Measurements from ENCODE around the gene TGFBR2.

Gene TGFBR2

DNA sequence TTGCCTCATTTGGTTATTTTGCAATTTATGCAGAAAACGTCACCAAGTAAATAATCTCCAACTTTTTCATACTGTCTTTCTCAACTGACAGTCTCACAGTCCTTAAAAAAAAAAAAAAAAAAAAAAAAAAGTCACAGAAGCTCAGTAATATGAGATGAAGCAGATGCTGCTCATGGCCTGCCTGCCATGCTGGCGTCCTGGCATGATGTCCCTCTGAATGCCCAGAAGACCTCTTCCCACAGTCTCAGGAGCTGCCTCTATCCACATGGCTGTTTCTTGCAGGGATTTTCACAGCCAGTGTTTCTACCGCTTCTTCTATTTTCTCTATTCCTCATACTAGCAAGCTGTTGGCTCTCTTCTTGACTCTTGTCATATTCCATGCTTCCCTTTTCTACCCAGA is 87.7 kb downstream of the TGFBR2 start:
- no peak for DNase-seq

DNA sequence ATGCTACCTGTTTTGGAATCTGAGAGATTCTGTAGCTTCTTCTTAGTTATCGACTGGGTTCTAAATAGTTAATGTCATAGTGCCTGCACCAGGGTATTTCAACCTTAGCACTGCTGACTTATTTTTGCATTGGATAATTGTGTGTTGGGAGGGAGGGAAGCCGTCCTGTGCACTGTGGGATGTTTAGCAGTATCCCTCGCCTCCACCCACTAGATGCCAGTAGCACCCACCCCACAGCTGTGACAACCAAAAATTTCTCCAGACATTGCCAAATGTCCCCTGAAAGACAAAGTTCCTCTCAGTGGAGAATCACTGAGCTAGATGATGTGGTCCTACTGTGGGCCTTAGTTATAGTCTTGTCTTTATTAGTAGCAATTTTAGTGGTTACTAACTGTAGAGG is 88.3 kb downstream of the TGFBR2 start:
- no peak for DNase-seq

DNA sequence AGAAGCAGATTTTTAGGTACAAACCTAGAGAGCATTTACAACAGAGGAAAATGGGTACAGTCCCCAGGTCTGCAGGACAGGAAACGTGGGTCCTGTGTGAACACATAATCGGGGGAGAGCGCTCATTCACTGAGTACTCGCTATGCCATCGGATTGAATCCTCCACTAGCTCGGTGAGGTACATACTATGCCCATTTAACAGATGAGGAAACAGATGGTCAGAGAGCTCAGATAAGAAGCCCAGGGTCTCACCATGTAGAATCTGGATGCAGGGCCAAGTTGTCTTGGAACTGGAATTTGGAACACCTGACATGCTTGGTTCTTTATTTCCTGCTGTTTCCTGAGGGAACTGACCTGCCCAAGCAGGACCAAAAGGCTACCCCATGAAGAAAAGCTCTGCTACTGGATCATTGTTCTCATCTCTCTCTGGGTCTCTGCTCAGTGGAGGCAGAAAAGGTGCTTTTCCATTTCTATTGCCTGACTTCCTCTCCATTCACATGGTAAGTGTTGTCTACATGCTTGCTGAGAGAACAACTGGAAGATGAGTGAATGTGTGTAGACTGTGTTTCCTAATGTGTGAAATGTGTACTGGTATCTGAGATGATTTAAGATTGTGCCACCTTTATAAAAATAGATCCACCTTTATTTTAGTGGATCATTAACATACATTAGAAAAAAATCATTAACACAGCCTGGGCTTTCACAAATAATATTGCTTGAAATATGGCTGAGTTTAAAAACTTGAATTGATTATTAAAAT is 89.1 kb downstream of the TGFBR2 start:
- DNase-seq = no peak

DNA sequence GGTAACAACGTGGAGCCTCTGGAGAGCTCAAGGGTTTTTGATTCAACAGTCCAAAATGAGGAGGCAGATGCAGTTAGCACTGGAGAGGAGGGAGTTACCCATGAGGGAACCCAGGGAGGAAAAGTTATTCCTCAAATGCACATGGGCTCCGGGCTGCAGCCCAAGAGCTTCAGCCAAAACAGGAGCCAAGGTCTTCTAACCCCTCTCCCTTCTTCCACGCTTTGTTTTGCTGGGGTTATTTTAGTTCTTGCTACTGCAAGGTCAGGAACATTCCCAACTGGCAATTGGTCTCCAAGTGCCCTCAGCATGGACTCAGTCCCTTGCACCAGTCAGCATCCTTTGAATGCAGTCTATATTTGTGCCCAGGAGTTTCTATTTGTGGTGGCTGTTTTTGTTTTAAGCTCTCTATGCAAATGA is 90.0 kb downstream of the TGFBR2 start:
- no peak for DNase-seq

DNA sequence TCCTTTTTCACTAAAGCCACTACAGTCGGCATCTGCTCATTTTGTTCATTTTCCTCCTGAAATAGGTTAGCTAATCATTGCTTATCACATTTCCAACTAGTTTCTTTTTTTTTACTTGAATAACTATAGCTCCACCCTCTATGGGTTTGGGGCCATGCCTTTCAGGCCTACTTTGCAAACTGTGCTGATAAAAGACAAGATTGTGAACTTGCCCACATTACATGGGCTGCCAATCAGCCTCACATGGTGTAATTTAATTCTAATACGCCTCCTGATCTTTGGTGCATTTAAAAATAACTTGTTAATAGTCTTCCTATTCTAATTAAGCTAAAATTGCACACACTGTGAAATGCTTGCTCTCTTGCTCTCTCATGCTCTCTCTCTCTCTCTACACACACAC is 90.5 kb downstream of the TGFBR2 start:
- DNase-seq = no peak

DNA sequence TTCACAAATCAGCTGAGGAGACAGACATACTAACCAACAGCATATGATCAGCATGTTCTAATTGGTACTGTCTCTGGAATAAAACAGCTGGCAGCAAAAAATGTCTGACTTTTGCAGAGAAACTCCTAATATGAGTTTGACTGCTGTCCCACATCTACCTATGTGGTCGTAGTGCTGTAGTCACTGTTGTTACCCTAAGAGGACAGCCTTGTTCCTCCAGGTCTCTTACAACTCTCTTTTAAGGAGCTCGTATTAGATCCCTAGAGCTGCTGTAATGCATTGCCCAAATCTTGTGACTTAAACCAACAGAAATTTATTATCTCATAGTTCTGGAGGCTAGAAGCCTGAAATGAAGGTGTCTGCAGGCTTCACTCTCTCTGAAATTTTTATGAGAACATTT is 92.1 kb downstream of the TGFBR2 start:
- DNase-seq = no peak

DNA sequence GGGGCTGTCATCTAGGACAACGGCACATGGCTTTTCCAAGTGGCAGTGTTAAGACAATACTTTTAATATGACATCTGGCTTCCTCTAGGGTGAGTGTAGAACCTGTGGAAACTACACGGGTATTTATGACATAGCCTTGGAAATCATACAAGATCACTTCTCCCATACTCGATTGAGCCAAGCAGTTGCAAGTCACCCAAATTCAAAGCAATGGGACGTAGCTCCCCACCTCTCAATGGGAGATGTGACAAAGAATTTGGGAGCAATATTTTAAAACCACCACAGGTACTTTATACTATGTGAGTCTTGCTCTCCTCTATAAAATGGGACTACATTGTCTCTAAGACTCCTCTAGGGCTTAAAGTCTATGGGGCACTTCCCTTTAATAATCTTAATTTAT is 93.5 kb downstream of the TGFBR2 start:
- DNase-seq = no peak

DNA sequence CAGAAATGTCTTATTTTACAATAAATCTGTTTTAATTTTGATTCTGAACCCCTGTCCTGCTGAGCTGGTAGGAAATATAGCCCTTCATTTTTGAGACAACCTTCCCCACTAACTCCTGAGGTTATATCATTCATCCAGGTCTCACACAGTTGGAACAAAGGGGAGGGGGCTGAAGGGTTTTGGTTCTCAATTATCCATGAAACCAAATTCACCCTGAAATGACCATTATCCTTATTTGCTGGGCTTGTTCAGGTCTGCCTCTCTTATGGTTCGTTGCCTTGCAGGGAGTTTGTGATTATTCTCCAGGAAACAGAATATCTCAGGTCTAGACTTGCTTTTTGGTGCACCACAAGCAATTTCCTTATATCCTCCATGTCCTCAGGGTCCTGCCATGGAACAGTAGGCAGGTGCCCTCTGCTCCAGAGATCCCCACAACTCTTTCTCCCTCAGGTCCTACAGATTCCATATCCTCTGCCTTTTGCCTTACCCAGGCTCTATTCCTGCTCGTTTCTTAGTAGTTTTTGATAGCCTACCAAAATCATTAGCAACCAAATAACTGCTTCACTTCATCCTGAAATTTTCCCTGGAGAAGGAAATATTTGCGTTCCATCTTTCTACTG is 94.4 kb downstream of the TGFBR2 start:
- DNase-seq = no peak

DNA sequence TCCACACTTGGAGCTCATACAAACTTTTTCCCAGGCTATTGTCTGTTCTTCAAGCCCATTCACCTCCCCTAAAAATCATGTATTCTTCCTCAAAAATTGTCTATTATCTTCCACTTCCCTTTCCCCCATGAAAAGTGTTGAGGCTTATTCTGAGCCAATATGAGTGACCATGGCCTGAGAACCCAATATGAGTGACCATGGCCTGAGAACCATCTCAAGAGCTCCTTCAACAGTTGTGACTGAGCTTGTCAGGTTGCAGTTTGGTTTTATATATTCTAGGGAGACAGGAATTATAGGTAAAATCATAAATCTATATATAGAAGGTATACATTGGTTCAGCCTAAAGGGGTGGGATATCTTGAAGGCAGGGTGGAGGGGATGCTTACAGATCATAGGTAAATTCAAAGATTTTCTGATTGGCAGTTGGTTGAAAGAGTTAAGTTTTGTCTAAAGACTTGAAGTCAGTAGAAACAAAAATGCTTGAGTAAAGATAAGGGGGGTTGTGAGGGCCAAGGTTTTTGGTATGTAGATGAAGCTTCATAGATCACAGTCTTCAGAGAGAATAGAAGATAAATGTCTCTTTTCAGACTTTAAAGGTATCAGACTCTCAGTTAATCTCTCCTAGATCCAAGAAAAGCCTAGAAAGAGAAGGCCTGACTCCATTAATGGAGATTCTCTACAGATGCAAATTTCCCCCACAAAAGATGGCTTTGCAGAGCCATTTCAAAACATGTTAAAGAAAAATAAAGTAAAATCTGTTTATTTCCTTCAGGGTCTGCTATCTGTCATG is 95.8 kb downstream of the TGFBR2 start:
- no peak for DNase-seq

DNA sequence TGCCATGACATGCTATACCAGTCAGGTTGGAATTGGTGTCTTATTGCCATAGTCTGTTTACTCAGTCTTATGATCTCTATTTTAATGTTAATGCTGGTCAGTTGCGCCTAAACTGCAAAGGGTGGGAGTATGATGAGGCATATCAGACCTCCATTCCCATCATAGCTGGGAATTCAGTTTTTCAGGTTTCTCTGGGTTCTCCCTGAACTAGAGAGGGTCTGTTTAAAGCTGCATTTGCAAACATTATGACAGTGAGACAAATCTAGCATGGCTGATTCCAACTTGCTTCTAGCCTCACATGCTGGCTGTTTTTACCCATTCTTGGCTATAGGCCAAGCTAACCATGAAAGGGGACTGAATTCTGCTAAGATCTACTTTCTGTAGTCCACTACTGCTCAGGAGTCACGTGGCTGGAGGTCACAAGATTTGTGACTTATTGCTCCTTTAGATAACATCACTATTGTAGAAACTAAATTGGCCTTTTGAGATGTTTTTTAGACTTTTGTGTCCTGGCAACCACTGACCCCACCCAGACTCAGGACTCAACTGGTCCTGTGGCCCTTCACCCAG is 96.5 kb downstream of the TGFBR2 start:
- no peak for DNase-seq

DNA sequence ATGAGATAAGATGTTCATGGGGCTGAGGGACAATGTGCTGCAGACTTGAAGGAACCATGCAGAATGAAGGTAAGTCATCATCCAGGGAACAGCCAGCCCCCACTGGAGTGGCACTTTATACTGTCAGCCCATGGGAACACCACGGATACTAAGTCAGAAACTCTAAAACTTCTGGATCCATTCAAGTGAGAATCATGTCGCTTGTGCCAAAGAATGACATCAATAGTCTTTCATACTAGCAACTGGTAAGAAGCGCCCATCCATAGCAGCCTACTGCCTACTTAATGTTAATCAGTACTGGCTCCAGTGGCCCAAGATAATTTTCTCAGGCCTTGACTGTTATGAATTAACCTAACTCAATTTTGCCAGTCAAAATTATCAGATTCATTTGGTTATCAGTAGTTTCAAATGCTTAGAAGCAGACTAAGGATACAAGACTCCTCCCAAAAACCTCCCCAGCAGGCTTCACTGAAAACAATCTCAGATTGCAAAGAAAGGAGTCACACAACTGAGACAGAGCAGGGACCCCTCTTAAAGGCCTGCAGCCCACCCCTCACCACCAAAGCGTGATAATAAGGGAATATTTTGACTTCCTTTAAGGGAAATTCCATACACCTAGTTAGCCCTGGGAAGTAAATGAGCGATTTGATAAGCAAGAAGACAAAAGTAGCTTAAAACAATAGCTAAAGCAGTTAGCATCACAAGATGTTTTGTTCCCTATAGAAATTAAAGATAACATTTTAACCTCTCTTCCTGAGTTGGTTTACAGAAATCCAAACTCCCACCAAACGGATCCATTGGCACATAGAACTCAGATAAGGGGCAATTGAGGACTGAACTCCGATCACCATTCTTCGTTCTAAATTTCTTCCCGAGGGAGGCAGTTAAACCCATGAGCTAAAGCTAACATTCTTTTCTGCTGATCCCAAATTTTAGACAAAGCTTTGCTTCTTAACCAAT is 98.8 kb downstream of the TGFBR2 start:
- DNase-seq = no peak

DNA sequence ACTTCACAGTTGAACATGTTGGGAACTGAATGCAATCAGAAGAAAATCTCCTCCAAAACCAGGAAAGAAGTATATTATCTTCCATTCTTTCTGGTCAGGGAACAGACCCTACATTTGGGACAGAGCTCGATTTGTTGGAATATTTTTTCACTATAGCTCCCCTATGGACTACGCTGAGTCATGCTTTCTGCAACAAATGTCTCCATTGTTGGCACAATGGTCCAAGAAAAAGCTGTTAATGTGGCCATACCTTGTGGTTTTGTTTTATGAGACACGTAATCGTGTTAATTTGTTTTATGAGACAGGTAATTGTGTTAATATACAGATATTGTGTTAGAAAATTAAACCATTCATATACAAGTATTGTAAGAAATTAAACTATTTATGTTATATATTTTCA is 101.4 kb downstream of the TGFBR2 start:
- no peak for DNase-seq

DNA sequence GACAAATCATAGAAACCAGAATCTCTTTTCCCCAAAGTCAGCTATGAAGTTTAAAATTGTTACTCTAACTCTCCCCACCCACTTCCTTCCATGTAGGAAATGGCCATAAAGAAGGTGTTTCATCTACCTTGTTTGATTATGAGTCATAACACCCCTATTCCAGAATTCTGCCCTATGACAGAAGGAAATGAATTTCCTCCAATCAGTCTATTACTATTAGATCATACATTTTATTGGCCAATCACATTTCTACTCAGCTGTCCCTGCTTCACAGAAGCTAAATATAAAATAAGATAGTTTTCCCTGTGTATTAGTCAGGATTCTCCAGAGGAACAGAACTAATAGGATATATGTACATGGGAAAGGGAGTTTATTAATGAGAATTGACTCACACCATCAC is 102.1 kb downstream of the TGFBR2 start:
- no peak for DNase-seq

DNA sequence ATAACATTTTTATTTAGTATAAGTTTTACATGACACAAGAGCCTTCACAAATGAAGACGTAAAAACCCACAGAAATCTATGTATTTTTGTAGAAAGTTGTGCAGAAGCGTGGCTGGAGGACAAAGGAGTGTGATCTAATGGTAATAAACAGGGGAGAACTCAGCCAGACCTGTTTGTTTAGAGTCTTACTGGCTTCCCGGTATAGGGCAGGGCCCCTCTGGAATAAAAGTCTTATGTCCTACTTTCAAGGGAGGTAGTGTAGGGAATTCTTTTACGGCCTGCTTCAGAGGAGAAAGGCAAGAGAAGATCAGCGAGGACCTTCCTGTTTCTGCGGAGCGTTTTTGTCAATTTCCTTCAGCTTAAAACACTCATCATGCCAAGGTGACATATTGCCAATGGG is 103.6 kb downstream of the TGFBR2 start:
- no peak for DNase-seq

DNA sequence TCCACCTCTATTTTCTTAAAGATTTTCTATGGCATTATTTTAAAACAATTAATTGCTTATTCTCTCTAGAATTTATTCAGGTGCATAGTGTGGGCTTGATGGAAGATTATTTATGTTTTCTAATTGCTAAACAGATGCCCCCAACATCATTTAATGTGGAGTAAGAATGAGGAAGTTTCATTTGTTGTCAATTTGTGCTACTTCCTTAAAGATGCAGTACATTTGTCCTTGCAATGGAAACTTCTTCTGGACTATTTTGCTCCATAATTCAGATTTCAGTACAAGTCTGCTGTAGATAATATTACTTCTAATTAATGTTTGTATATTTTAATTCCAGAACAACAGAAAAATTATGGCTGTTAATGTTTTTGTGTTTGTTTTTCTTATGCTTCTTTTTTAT is 104.8 kb downstream of the TGFBR2 start:
- no peak for DNase-seq

DNA sequence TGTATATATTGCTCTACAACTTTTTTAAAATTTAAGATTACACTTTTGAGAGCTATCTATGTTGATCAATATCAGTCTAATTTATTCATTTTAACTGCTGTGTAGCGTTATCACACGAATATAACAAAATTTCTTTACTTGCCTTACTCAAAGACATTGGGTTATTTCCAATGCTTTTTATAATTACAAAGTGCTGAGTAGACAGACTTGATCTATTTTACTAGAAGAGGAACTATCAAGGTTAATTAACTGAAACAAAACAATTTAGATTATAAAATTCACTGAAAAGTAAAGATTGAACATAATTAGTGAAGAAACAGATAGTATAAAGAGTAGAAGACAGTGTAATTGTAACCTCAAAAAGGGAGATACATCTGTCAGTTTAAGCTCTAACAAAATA is 105.5 kb downstream of the TGFBR2 start:
- DNase-seq = no peak

DNA sequence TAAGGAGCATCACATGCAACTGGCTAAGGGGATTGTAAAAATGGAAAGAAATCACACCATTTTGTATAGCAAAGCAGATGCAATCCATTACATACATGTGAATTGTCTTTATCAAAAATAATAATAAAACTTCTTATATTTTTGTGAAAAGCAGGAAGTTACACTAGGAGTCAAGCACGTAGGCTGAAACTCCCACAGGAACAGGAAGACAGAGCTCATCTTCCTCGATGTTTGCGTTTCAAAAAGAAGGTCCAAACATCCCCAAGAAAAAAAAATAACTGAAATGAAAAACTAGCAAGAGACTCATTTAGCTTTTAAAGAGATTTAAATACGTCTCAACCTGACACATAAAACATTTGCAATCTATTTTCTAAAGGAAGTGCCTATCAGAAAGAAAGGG is 106.6 kb downstream of the TGFBR2 start:
- DNase-seq = no peak

DNA sequence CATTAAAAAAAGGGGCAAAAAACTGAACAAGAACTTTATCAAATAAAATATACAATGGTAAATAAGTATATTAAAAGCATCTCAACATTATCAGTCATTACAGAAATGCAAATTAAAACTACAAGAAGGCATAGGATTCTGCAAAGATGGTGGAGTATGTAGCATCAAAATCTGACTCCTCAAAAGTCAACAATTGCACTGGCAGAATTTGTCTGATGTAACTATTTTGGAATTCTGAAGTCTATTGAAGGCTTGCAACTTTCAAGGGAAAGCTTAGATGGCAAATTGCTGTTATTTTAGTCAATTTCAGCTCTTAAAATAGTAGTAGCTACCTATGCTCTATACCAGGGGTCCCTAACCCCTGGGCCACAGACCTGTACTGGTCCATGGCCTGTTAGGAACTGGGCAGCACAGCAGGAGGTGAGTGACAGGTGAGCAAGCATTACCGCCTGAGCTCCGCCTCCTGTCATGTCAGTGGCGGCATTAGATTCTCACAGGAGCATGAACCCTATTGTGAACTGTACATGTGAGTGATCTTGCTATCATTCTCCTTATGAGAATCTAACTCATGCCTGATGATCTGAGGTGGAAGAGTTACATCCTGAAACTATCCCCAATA is 107.6 kb downstream of the TGFBR2 start:
- no peak for DNase-seq

DNA sequence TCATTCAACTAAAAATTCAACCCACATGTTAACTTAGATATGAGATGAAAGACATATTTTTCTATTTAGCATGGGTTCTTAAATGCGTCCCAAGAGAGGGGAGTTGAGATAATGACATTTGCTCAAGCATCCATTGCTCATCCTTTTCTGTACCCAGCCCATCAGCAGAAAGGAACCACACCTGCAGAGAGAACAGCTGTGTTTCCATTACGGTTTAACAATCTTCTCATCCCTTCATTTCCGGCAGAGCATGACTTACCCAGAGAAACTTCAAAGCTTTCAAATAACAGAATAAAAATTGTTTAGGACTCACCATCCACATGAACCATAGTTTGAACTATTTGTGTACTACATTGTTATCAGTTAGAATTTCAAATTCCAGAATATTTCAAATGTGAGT is 113.1 kb downstream of the TGFBR2 start:
- no peak for DNase-seq

DNA sequence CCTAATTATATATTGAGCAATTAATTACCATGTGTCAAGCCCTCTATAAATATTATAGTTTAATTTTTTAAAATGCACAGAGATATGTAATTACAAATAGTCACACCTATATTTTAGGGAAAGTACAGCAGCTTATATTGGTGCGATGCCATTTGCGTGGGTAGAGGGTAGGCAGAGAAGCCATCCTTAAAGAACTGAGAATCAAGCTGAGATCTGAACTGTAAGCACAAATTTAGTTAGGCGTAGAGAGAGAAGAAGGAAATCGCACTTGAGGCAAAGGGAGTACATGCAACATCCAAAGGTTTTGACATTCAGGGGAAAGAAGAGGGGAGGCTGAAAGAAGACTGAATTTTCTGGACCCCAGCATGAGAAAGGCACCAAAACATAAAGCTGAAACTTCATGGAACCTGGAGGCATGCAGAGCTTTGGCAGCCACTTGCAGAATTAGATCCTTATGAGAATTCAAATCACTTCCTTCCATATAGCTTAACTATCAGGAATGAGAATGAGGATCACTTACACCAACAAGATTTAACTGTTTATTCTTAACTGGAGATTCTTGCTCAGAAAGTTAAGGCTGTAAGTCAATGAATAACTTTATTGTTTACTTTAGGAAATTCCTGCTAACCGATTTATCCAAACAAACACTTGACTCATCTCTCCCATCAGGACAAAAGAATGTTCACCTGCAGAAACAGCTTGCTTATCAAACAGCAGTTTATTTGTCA is 114.3 kb downstream of the TGFBR2 start:
- DNase-seq = no peak

DNA sequence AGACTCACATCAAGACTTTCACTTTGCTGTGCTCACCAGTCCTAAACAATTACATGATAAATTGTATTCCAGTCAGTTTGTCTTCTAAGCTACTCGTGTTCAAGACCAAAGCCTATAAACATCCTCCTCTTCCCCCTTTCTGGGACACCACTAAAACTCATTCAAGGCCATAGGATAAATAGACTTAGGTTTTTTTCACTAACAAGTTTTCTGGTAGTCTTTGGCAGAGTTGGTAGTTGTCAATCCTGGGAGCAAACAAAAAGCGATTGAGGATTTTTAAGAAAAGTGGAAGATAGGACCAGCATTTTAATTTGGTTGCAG is 114.9 kb downstream of the TGFBR2 start:
- DNase-seq = no peak

DNA sequence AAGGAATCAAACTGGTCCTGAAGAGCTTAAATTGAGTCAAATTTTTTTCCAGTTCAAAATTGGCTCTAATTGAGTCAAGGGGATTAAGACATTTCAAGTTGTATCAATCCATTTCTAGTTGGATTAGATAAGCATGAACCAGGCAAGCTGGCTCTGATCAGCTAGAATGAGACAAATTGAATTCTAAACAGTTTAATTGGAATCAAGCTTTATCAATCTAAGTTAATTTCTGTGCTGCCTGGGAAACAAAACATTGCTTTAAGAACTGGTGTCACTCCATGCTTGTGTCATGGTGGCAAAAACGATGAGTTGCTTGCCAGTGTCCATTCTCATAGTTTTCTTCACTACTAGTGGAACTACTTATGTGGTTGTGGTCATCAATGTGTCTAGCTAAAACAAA is 116.8 kb downstream of the TGFBR2 start:
- DNase-seq = no peak
